ENCODE measurements around the gene FAM50B. TPM values are rescaled to one million over a fixed set of nuclear protein-coding genes. Genes with fewer than 3 reads are reported as not detected.

FAM50B gene
- total RNA-seq, 6 experiments from 2014 or later, result 3.6 to 11.1 (median 8.5) TPM

GRCh38 chr6:3803627-3804468 is 45.3 kb upstream of the FAM50B start:
- no peak overlapping the region for H3K4me3 ChIP-seq

DNA sequence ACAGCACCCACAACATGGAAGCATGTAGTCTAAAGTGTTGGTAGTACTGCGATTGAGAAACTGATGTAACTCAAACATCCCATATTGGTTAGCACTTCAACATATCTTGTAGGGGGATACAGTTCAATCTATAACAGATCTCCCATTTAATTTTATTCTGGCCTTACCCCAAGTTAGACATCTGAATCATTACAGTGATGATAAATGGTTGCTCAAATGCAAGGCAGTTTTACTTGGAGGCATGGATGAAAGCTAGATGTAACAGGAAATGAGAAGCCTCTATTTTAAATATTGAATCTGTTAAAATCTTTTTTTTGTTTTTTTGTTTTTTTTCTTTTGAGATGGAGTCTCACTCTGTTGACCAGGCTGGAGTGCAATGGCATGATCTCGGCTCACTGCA is 44.2 kb upstream of the FAM50B start:
- no peak overlapping the region for H3K27ac ChIP-seq
- ATAC-seq, result no peak
- H3K4me1 ChIP-seq, result peaks cover 0 to 10% (median 5%) of the 10 kb centered on the region in 4 donors
- H3K9me3 ChIP-seq, result no peaks in the 10 kb centered on the region
- H3K27me3 ChIP-seq, result no peaks in the 10 kb centered on the region
- H3K36me3 ChIP-seq, result no peaks in the 10 kb centered on the region
- DNase-seq, result no peak
- H3K4me3 ChIP-seq, result no peak overlapping the region
- WGBS (ENCODE audit: insufficient coverage, low coverage, low lambda C conversion rate, missing lambda C conversion rate), result 96% methylated on average over 2 of the region's 2 CpGs
- TF ChIP-seq POLR2A (IDR thresholded peaks at IDR 0.05), result no peak
- TF ChIP-seq, protein P1, sequence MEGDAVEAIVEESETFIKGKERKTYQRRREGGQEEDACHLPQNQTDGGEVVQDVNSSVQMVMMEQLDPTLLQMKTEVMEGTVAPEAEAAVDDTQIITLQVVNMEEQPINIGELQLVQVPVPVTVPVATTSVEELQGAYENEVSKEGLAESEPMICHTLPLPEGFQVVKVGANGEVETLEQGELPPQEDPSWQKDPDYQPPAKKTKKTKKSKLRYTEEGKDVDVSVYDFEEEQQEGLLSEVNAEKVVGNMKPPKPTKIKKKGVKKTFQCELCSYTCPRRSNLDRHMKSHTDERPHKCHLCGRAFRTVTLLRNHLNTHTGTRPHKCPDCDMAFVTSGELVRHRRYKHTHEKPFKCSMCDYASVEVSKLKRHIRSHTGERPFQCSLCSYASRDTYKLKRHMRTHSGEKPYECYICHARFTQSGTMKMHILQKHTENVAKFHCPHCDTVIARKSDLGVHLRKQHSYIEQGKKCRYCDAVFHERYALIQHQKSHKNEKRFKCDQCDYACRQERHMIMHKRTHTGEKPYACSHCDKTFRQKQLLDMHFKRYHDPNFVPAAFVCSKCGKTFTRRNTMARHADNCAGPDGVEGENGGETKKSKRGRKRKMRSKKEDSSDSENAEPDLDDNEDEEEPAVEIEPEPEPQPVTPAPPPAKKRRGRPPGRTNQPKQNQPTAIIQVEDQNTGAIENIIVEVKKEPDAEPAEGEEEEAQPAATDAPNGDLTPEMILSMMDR (IDR thresholded peaks at IDR 0.05), result no peak
- intact Hi-C loops (cut with DNase I), result no loop called here

More at GRCh38 chr6:3803627-3804468, 45.3 kb upstream of the FAM50B start:
- H3K27me3 ChIP-seq, result no peaks in the 10 kb centered on the region
- ATAC-seq (no peak), DNase-seq (no peak)
- 59% methylated on average over 10 of the region's 12 CpGs for WGBS (ENCODE audit: insufficient coverage, low coverage, low lambda C conversion rate, missing lambda C conversion rate)
- no peak for TF ChIP-seq POLR2A (IDR thresholded peaks at IDR 0.05)
- TF ChIP-seq, protein P1 (IDR thresholded peaks at IDR 0.05), result no peak
- H3K36me3 ChIP-seq, result no peaks in the 10 kb centered on the region
- intact Hi-C loops (cut with DNase I), result no loop called here
- no peaks in the 10 kb centered on the region for H3K9me3 ChIP-seq
- H3K27ac ChIP-seq, result no peak overlapping the region
- peaks cover 0 to 10% (median 5%) of the 10 kb centered on the region in 4 donors for H3K4me1 ChIP-seq

- peak overlapping the region in 1 of 3 donors; percentile 30 for H3K27ac ChIP-seq
These were observed 43.6 kb upstream of the FAM50B start for GRCh38 chr6:3805448-3806123.

DNA sequence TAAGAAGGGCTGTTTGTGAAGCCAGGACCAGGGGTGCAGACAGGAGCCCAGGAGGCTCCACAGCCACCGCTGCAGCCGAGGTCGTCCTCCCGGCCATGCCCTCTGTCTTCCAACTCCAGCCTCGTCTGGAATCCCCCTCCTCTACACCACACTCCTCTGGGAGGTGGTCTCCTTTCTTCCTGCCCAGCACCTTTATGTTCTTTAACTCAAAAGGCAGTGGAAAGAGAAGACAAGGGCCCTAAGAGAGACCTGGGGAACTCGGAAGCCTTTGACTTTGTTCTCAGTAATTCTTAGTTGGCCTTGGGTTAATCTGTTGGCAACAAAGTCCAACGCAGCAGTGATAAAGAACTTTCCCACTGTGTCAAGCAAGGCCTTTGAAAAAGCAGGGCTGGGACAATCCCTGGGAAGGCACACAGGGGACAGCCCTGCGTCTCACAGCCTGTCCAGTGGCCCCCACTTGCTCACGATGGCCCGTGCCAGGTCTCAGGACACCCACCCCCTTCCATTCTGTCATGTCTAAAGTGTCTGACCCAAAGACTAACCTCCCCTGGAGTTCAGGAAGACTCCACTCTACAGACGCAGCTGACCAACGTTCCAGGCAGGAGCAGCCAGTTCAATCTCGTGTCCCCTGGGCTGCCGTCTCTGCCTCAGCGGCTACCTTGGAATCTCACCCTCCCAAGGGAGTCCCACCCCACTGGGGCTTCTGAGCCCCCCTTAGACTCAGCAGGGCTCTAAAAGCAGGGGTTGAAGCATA is 42.8 kb upstream of the FAM50B start:
- ATAC-seq, result peak; percentile 64 to 86 (median 72)

More at GRCh38 chr6:3805448-3806123, 43.6 kb upstream of the FAM50B start:
- peaks cover 0 to 10% (median 5%) of the 10 kb centered on the region in 4 donors for H3K4me1 ChIP-seq
- H3K27me3 ChIP-seq, result no peaks in the 10 kb centered on the region
- no peaks in the 10 kb centered on the region for H3K36me3 ChIP-seq
- no peak for TF ChIP-seq POLR2A (IDR thresholded peaks at IDR 0.05)
- TF ChIP-seq, protein P1 (IDR thresholded peaks at IDR 0.05), result no peak
- H3K4me3 ChIP-seq, result no peak overlapping the region
- peak; percentile 38 to 58 (median 48) for ATAC-seq
- 73% methylated on average over 8 of the region's 8 CpGs for WGBS (ENCODE audit: insufficient coverage, low coverage, low lambda C conversion rate, missing lambda C conversion rate)
- no peak for DNase-seq
- no peaks in the 10 kb centered on the region for H3K9me3 ChIP-seq
- intact Hi-C loops (cut with DNase I), result no loop called here

More for the DNA sequence above, 42.8 kb upstream of the FAM50B start:
- Histone ChIP-seq H3K4me1 (peaks cover 0 to 10% (median 5%) of the 10 kb centered on the region in 4 donors), H3K4me3 (no peak overlapping the region), H3K27me3 (no peaks in the 10 kb centered on the region), H3K27ac (peak overlapping the region in 2 of 3 donors; percentile 30 to 42), H3K36me3 (no peaks in the 10 kb centered on the region), H3K9me3 (no peaks in the 10 kb centered on the region)
- 33% methylated on average over 5 of the region's 15 CpGs for WGBS (ENCODE audit: insufficient coverage, low coverage, low lambda C conversion rate, missing lambda C conversion rate)
- DNase-seq, result no peak
- intact Hi-C loops (cut with DNase I), result no loop called here
- no peak for TF ChIP-seq POLR2A (IDR thresholded peaks at IDR 0.05)
- TF ChIP-seq, protein P1 (IDR thresholded peaks at IDR 0.05), result no peak

Measured in right lobe of liver (tissue), 6 donors.